A549 (cell line): Measurements from ENCODE around the gene KCTD15. TPM values are rescaled to one million over a fixed set of nuclear protein-coding genes. Genes with fewer than 3 reads are reported as not detected.

ENCODE experiments used
- ATAC-seq, 2 experiments: fragments of 200-7000 bp in 1 of 2; fragments of >200 bp in 1 of 2; cut with Nextera tagmentation in 1 of 2; cut with Tn5 transposase in 1 of 2; 3 replicates each; pipeline versions ENCODE4 v1.8.0 to v1.9.1; 2018 to 2020; ENCODE audit warnings: mild to moderate bottlenecking in 1 of 2, moderate library complexity in 1 of 2
- CTCF ChIA-PET: fragments of 300-600 bp; sonication (Branson Sonifier 250); formaldehyde crosslinking; extraction: SDS; loops from one replicate; lab custom pipeline; 2021; ENCODE audit warnings: antibody characterized with exemption, inconsistent platforms; lab: Yijun Ruan, JAX
- POLR2A ChIA-PET: fragments of 350-600 bp; formaldehyde crosslinking; extraction: SDS; loops from one replicate; lab custom pipeline; 2021; ENCODE audit warnings: antibody characterized with exemption, inconsistent platforms; lab: Yijun Ruan, JAX
- DNase-seq, 2 experiments: peaks; one replicate each; pipeline versions ENCODE4 v3.0.0 to v3.0.0-alpha.2; 2011 to 2016; ENCODE audit warnings: low read depth in 1 of 2, low spot score in 1 of 2
- FAIRE-seq: peaks from 2 replicates; lab custom pipeline; 2011; peaks lifted over from hg19 to GRCh38; lab: Jason Lieb, UNC
- H3K27ac ChIP-seq, 2 experiments: fragments of >200 bp; sonication (Bioruptor Twin); formaldehyde crosslinking; 3 replicates each; pipeline ENCODE4 v1.5.1; 2016 to 2017
- H3K4me1 ChIP-seq: fragments of >200 bp; sonication (Bioruptor Twin); formaldehyde crosslinking; 3 replicates; pipeline ENCODE4 v1.6.1; 2016
- H3K4me2 ChIP-seq: fragments of >200 bp; sonication (Bioruptor Twin); formaldehyde crosslinking; 3 replicates; pipeline ENCODE4 v1.6.1; 2016
- H3K4me3 ChIP-seq: fragments of >200 bp; sonication (Bioruptor Twin); formaldehyde crosslinking; 3 replicates; pipeline ENCODE4 v1.5.1; 2016
- H3K9me3 ChIP-seq: fragments of >200 bp; sonication (Bioruptor Twin); formaldehyde crosslinking; 3 replicates; pipeline ENCODE4 v1.6.1; 2016
- ATOH8 ChIP-seq: fragments of 250-450 bp; sonication (Bioruptor Pico); IDR thresholded peaks from 2 replicates; pipeline ENCODE4 v1.5.0; 2020; ENCODE audit warnings: low read depth, mild to moderate bottlenecking, moderate library complexity
- CBX2 ChIP-seq: fragments of 200-600 bp; sonication (generic); IDR thresholded peaks from 2 replicates; pipeline ENCODE4 v1.6.1; 2016; ENCODE audit warnings: low read depth, mild to moderate bottlenecking, borderline replicate concordance
- CBX8 ChIP-seq: fragments of 200-600 bp; sonication (generic); IDR thresholded peaks from 2 replicates; pipeline ENCODE4 v1.6.1; 2016
- EHF ChIP-seq: fragments of 250-450 bp; sonication (Bioruptor Pico); IDR thresholded peaks from 2 replicates; pipeline ENCODE4 v1.5.0; 2020; ENCODE audit warnings: mild to moderate bottlenecking
- EHMT2 ChIP-seq: fragments of 200-600 bp; sonication (generic); IDR thresholded peaks from 2 replicates; pipeline ENCODE4 v1.6.1; 2016; ENCODE audit warnings: antibody characterized with exemption, low read depth, mild to moderate bottlenecking, moderate library complexity
- ELK1 ChIP-seq: fragments of 150-350 bp; IDR thresholded peaks from 2 replicates; pipeline ENCODE4 v1.6.1; 2014; ENCODE audit warnings: low read depth, mild to moderate bottlenecking, low read length
- EP300 ChIP-seq, 2 experiments: fragments of >200 bp; sonication (Bioruptor Twin); formaldehyde crosslinking; IDR thresholded peaks; 2 replicates in 1 of 2; 3 replicates in 1 of 2; pipeline ENCODE4 v1.6.1; 2016 to 2017
- FOXS1 ChIP-seq: fragments of 250-450 bp; sonication (Bioruptor Pico); IDR thresholded peaks from 2 replicates; pipeline ENCODE4 v1.5.0; 2020; ENCODE audit warnings: mild to moderate bottlenecking, moderate library complexity
- HOXA7 ChIP-seq: fragments of 250-450 bp; sonication (Bioruptor Pico); IDR thresholded peaks from 2 replicates; pipeline ENCODE4 v1.5.0; 2020; ENCODE audit warnings: mild to moderate bottlenecking, moderate library complexity
- HOXB13 ChIP-seq: fragments of 250-450 bp; sonication (Bioruptor Pico); IDR thresholded peaks from 2 replicates; pipeline ENCODE4 v1.5.0; 2020; ENCODE audit warnings: low read depth, mild to moderate bottlenecking, moderate library complexity
- JUN ChIP-seq, 2 experiments: fragments of >200 bp; sonication (Bioruptor Twin); formaldehyde crosslinking; IDR thresholded peaks; 2 replicates in 1 of 2; 3 replicates in 1 of 2; pipeline ENCODE4 v1.6.1; 2016 to 2017
- MAFK ChIP-seq: fragments of 450-650 bp; IDR thresholded peaks from 2 replicates; pipeline ENCODE4 v1.6.1; 2014; ENCODE audit not compliant: partially characterized antibody
- MAZ ChIP-seq: fragments of 150-350 bp; IDR thresholded peaks from 2 replicates; pipeline ENCODE4 v1.6.1; 2014; ENCODE audit warnings: antibody characterized with exemption, low read depth, low read length, borderline replicate concordance
- PHF8 ChIP-seq: fragments of 200-600 bp; sonication (generic); IDR thresholded peaks from 2 replicates; pipeline ENCODE4 v1.6.1; 2016; ENCODE audit warnings: low read depth, mild to moderate bottlenecking, antibody characterized with exemption, moderate library complexity, borderline replicate concordance
- POLR2AphosphoS2 ChIP-seq: conservative IDR thresholded peaks from 2 replicates; pipeline ENCODE4 v1.6.1; 2012; ENCODE audit warnings: low read length, improper control_type of control experiment, inconsistent platforms
- RARB ChIP-seq: fragments of 250-450 bp; sonication (Bioruptor Pico); IDR thresholded peaks from 2 replicates; pipeline ENCODE4 v1.8.0; 2021; ENCODE audit warnings: mild to moderate bottlenecking, moderate library complexity
- REST ChIP-seq: fragments of 200-600 bp; sonication (generic); IDR thresholded peaks from 2 replicates; pipeline ENCODE4 v1.6.1; 2016; ENCODE audit warnings: antibody characterized with exemption, mild to moderate bottlenecking, moderate library complexity
- RNF2 ChIP-seq: fragments of 200-600 bp; sonication (generic); IDR thresholded peaks from 2 replicates; pipeline ENCODE4 v1.6.1; 2016; ENCODE audit warnings: low read depth, mild to moderate bottlenecking, antibody characterized with exemption, moderate library complexity, borderline replicate concordance
- ZC3H11A ChIP-seq: fragments of 450-650 bp; IDR thresholded peaks from 2 replicates; pipeline ENCODE4 v1.6.1; 2014; ENCODE audit warnings: antibody characterized with exemption, mild to moderate bottlenecking
- ZFP36 ChIP-seq: fragments of 450-650 bp; IDR thresholded peaks from 2 replicates; pipeline ENCODE4 v1.6.1; 2014; ENCODE audit warnings: borderline replicate concordance; ENCODE audit not compliant: partially characterized antibody
- ZSCAN20 ChIP-seq: fragments of 250-450 bp; sonication (Bioruptor Pico); IDR thresholded peaks from 2 replicates; pipeline ENCODE4 v1.8.0; 2022; ENCODE audit warnings: mild to moderate bottlenecking, moderate library complexity
- WGBS: methylation state at CpG from one replicate; pipeline ENCODE4 v1.1.6; 2017; ENCODE audit errors: missing lambda C conversion rate; 5-methylcytosine and 5-hydroxymethylcytosine counted together
- polyA plus RNA-seq, 4 experiments: library from polyadenylated mRNA; depleted of rRNA in 3 of 4; stranded (reverse); fragments of >200 nt; fragmentation: RNase III in 1 of 4; extraction: RNeasy Plus Mini Kit Qiagen cat#74134 plus additional on column Dnase treatment in 1 of 4; gene quantifications; 2 replicates in 3 of 4; 3 replicates in 1 of 4; pipeline ENCODE4 v1.2.3, GENCODE V29; 2011 to 2017
- TF ChIP-seq, protein P1 (sequence below): fragments of >200 bp; sonication (Bioruptor Twin); formaldehyde crosslinking; IDR thresholded peaks from 3 replicates; pipeline ENCODE4 v1.5.1; 2016
- TF ChIP-seq, protein P2 (sequence below): IDR thresholded peaks from 2 replicates; pipeline ENCODE4 v1.6.1; 2012; ENCODE audit warnings: low read depth, borderline replicate concordance

The KCTD15 gene
- polyA plus RNA-seq, 2 of the 4 experiments (the other 2 are of a cell fraction) = 54.0 to 56.5 TPM

- TF ChIP-seq, protein P1, sequence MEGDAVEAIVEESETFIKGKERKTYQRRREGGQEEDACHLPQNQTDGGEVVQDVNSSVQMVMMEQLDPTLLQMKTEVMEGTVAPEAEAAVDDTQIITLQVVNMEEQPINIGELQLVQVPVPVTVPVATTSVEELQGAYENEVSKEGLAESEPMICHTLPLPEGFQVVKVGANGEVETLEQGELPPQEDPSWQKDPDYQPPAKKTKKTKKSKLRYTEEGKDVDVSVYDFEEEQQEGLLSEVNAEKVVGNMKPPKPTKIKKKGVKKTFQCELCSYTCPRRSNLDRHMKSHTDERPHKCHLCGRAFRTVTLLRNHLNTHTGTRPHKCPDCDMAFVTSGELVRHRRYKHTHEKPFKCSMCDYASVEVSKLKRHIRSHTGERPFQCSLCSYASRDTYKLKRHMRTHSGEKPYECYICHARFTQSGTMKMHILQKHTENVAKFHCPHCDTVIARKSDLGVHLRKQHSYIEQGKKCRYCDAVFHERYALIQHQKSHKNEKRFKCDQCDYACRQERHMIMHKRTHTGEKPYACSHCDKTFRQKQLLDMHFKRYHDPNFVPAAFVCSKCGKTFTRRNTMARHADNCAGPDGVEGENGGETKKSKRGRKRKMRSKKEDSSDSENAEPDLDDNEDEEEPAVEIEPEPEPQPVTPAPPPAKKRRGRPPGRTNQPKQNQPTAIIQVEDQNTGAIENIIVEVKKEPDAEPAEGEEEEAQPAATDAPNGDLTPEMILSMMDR = no peak
- TF ChIP-seq, protein P2, sequence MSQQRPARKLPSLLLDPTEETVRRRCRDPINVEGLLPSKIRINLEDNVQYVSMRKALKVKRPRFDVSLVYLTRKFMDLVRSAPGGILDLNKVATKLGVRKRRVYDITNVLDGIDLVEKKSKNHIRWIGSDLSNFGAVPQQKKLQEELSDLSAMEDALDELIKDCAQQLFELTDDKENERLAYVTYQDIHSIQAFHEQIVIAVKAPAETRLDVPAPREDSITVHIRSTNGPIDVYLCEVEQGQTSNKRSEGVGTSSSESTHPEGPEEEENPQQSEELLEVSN = no peak
Measured at GRCh38 chr19:33747273-33747672, 49.4 kb upstream of the KCTD15 start (continued).

- 16% methylated on average over 8 of the region's 8 CpGs for WGBS
- Histone ChIP-seq H3K27ac (no peak overlapping the region), H3K4me2 (no peak overlapping the region), H3K9me3 (no peaks in the 10 kb centered on the region), H3K4me1 (no peaks in the 10 kb centered on the region), H3K4me3 (no peak overlapping the region)
- DNase-seq = no peak
- no peak for ATAC-seq
- ChIA-PET CTCF (interaction anchor here (1.0 to 7.1 kb wide), 14 partner anchors 9 to 377 kb away, joined by 3 to 65 read pairs (median 6); no protein-coding TSS in a partner anchor), POLR2A (interaction anchor here (0.6 kb wide), 1 partner anchor 28 kb away, joined by 3 read pairs; no protein-coding TSS in a partner anchor)
- TF ChIP-seq CBX8 (no peak), ZFP36 (no peak), ZC3H11A (no peak), HOXB13 (CRISPR knock-in tag) (no peak), RNF2 (no peak), ZSCAN20 (CRISPR knock-in tag) (no peak), MAFK (no peak), JUN (IDR thresholded peaks at IDR 0.05) (no peak), FOXS1 (no peak), CBX2 (no peak), MAZ (no peak), POLR2AphosphoS2 (no peak), RARB (CRISPR knock-in tag) (no peak), EHMT2 (no peak)
- TF ChIP-seq, protein P1 = no peak
- no peak for FAIRE-seq
Measured at GRCh38 chr19:33748231-33748630, 48.4 kb upstream of the KCTD15 start.

DNA sequence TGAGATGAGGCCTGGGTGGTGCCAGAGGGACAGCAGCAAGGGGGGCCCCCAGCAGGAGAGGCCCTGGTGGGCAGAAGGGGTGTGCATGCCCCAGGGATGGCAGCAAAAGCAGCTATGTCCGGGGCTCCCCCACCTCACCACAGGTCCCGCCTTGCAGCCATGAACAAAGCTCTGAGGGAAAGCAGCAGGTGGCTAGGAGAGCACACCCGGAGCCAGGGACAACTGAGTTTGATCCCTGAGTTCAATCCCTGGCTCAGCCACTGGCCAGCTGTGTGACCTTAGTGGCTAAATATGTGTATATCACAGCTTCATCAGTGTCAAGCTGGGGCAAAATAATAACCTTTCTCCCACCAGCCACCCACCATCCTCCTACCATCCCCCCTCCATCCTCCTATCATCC is 47.7 kb upstream of the KCTD15 start:
- H3K4me3 ChIP-seq = no peak overlapping the region
- ATAC-seq = no peak
- H3K27ac ChIP-seq = no peak overlapping the region
- no peak for FAIRE-seq
- ChIA-PET POLR2A (no interaction called here), CTCF (interaction anchor here (0.8 to 7.1 kb wide), 10 partner anchors 9 to 347 kb away, joined by 3 to 65 read pairs (median 6); no protein-coding TSS in a partner anchor)
- 4% methylated on average over 3 of the region's 3 CpGs for WGBS
- DNase-seq = no peak
- no peaks in the 10 kb centered on the region for H3K9me3 ChIP-seq
- H3K4me2 ChIP-seq = no peak overlapping the region
- H3K4me1 ChIP-seq = no peaks in the 10 kb centered on the region
- TF ChIP-seq EHF = no peak
- no peak for TF ChIP-seq MAFK
- TF ChIP-seq EP300 (IDR thresholded peaks at IDR 0.05) = no peak
- TF ChIP-seq ATOH8 (CRISPR knock-in tag) = no peak
- TF ChIP-seq REST = no peak
- TF ChIP-seq ZC3H11A = no peak
- no peak for TF ChIP-seq CBX8
- TF ChIP-seq ELK1 = no peak
- TF ChIP-seq HOXA7 (CRISPR knock-in tag) = no peak
- no peak for TF ChIP-seq PHF8
- no peak for TF ChIP-seq ZSCAN20 (CRISPR knock-in tag)
